Measurements from ENCODE around the gene CREB5.

The CREB5 gene

GRCh38 chr7:28626221-28626620 lies 213.9 kb downstream of the CREB5 start:
- no peaks in the 10 kb centered on the region for H3K27me3 ChIP-seq (ENCODE audit: control insufficient read depth in 1 of 2, insufficient read depth in 2 of 2, low read length in 2 of 2)
- no peak overlapping the region for H3K9ac ChIP-seq (ENCODE audit: low read length)
- peaks cover 41% of the 10 kb centered on the region for H3K4me1 ChIP-seq (ENCODE audit: insufficient read depth, low read length)
- H3K36me3 ChIP-seq (ENCODE audit: insufficient read depth, low read length), result no peaks in the 10 kb centered on the region
- H3K4me3 ChIP-seq (ENCODE audit: low read depth in 1 of 2, low read length in 2 of 2), result no peak overlapping the region
- H3K9me3 ChIP-seq (ENCODE audit: low read length), result no peaks in the 10 kb centered on the region
- no peak overlapping the region for H3K27ac ChIP-seq (ENCODE audit: low read depth, low read length)

GRCh38 chr7:28626624-28627262 lies 214.4 kb downstream of the CREB5 start:
- Histone ChIP-seq H3K36me3 (ENCODE audit: insufficient read depth, low read length) (no peaks in the 10 kb centered on the region), H3K9me3 (ENCODE audit: low read length) (no peaks in the 10 kb centered on the region), H3K27me3 (ENCODE audit: control insufficient read depth in 1 of 2, insufficient read depth in 2 of 2, low read length in 2 of 2) (no peaks in the 10 kb centered on the region), H3K27ac (ENCODE audit: low read depth, low read length) (no peak overlapping the region), H3K4me3 (ENCODE audit: low read depth in 1 of 2, low read length in 2 of 2) (no peak overlapping the region), H3K4me1 (ENCODE audit: insufficient read depth, low read length) (peaks cover 41% of the 10 kb centered on the region), H3K9ac (ENCODE audit: low read length) (no peak overlapping the region)

GRCh38 chr7:28627263-28627653 lies 214.9 kb downstream of the CREB5 start:
- H3K9ac ChIP-seq (ENCODE audit: low read length), result no peak overlapping the region
- H3K36me3 ChIP-seq (ENCODE audit: insufficient read depth, low read length), result no peaks in the 10 kb centered on the region
- H3K27ac ChIP-seq (ENCODE audit: low read depth, low read length), result no peak overlapping the region
- no peaks in the 10 kb centered on the region for H3K9me3 ChIP-seq (ENCODE audit: low read length)
- no peaks in the 10 kb centered on the region for H3K27me3 ChIP-seq (ENCODE audit: control insufficient read depth in 1 of 2, insufficient read depth in 2 of 2, low read length in 2 of 2)
- H3K4me3 ChIP-seq (ENCODE audit: low read depth in 1 of 2, low read length in 2 of 2), result no peak overlapping the region
- H3K4me1 ChIP-seq (ENCODE audit: insufficient read depth, low read length), result peaks cover 41% of the 10 kb centered on the region

GRCh38 chr7:28627896-28628295 lies 215.6 kb downstream of the CREB5 start:
- Histone ChIP-seq H3K9ac (ENCODE audit: low read length) (no peak overlapping the region), H3K36me3 (ENCODE audit: insufficient read depth, low read length) (no peaks in the 10 kb centered on the region), H3K4me1 (ENCODE audit: insufficient read depth, low read length) (peaks cover 41% of the 10 kb centered on the region), H3K9me3 (ENCODE audit: low read length) (no peaks in the 10 kb centered on the region), H3K27ac (ENCODE audit: low read depth, low read length) (no peak overlapping the region), H3K4me3 (ENCODE audit: low read depth in 1 of 2, low read length in 2 of 2) (no peak overlapping the region), H3K27me3 (ENCODE audit: control insufficient read depth in 1 of 2, insufficient read depth in 2 of 2, low read length in 2 of 2) (no peaks in the 10 kb centered on the region)

GRCh38 chr7:28629216-28629842 lies 217.0 kb downstream of the CREB5 start:
- Histone ChIP-seq H3K27me3 (ENCODE audit: control insufficient read depth in 1 of 2, insufficient read depth in 2 of 2, low read length in 2 of 2) (no peaks in the 10 kb centered on the region), H3K9ac (ENCODE audit: low read length) (no peak overlapping the region), H3K27ac (ENCODE audit: low read depth, low read length) (no peak overlapping the region), H3K4me1 (ENCODE audit: insufficient read depth, low read length) (peaks cover 31% of the 10 kb centered on the region), H3K36me3 (ENCODE audit: insufficient read depth, low read length) (no peaks in the 10 kb centered on the region), H3K4me3 (ENCODE audit: low read depth in 1 of 2, low read length in 2 of 2) (no peak overlapping the region), H3K9me3 (ENCODE audit: low read length) (no peaks in the 10 kb centered on the region)

GRCh38 chr7:28630350-28630749 lies 218.0 kb downstream of the CREB5 start:
- Histone ChIP-seq H3K27ac (ENCODE audit: low read depth, low read length) (no peak overlapping the region), H3K4me1 (ENCODE audit: insufficient read depth, low read length) (peaks cover 23% of the 10 kb centered on the region), H3K9ac (ENCODE audit: low read length) (no peak overlapping the region), H3K4me3 (ENCODE audit: low read depth in 1 of 2, low read length in 2 of 2) (no peak overlapping the region), H3K27me3 (ENCODE audit: control insufficient read depth in 1 of 2, insufficient read depth in 2 of 2, low read length in 2 of 2) (no peaks in the 10 kb centered on the region), H3K36me3 (ENCODE audit: insufficient read depth, low read length) (no peaks in the 10 kb centered on the region), H3K9me3 (ENCODE audit: low read length) (no peaks in the 10 kb centered on the region)

- H3K27ac ChIP-seq (ENCODE audit: low read depth, low read length), result no peak overlapping the region
- H3K9ac ChIP-seq (ENCODE audit: low read length), result no peak overlapping the region
- no peaks in the 10 kb centered on the region for H3K36me3 ChIP-seq (ENCODE audit: insufficient read depth, low read length)
- no peaks in the 10 kb centered on the region for H3K27me3 ChIP-seq (ENCODE audit: control insufficient read depth in 1 of 2, insufficient read depth in 2 of 2, low read length in 2 of 2)
- no peak overlapping the region for H3K4me3 ChIP-seq (ENCODE audit: low read depth in 1 of 2, low read length in 2 of 2)
- peaks cover 21% of the 10 kb centered on the region for H3K4me1 ChIP-seq (ENCODE audit: insufficient read depth, low read length)
- H3K9me3 ChIP-seq (ENCODE audit: low read length), result no peaks in the 10 kb centered on the region
These were observed 219.7 kb downstream of the CREB5 start for GRCh38 chr7:28631995-28632394.

- no peak overlapping the region for H3K27ac ChIP-seq (ENCODE audit: low read depth, low read length)
- H3K9ac ChIP-seq (ENCODE audit: low read length), result no peak overlapping the region
- no peaks in the 10 kb centered on the region for H3K36me3 ChIP-seq (ENCODE audit: insufficient read depth, low read length)
- H3K4me3 ChIP-seq (ENCODE audit: low read depth in 1 of 2, low read length in 2 of 2), result no peak overlapping the region
- no peaks in the 10 kb centered on the region for H3K9me3 ChIP-seq (ENCODE audit: low read length)
- H3K27me3 ChIP-seq (ENCODE audit: control insufficient read depth in 1 of 2, insufficient read depth in 2 of 2, low read length in 2 of 2), result no peaks in the 10 kb centered on the region
- H3K4me1 ChIP-seq (ENCODE audit: insufficient read depth, low read length), result peaks cover 14% of the 10 kb centered on the region
These were observed 226.6 kb downstream of the CREB5 start for GRCh38 chr7:28638914-28639313.

- Histone ChIP-seq H3K9ac (ENCODE audit: low read length) (no peak overlapping the region), H3K4me3 (ENCODE audit: low read depth in 1 of 2, low read length in 2 of 2) (no peak overlapping the region), H3K9me3 (ENCODE audit: low read length) (no peaks in the 10 kb centered on the region), H3K4me1 (ENCODE audit: insufficient read depth, low read length) (peaks cover 14% of the 10 kb centered on the region), H3K36me3 (ENCODE audit: insufficient read depth, low read length) (no peaks in the 10 kb centered on the region), H3K27me3 (ENCODE audit: control insufficient read depth in 1 of 2, insufficient read depth in 2 of 2, low read length in 2 of 2) (no peaks in the 10 kb centered on the region), H3K27ac (ENCODE audit: low read depth, low read length) (no peak overlapping the region)
These were observed 227.7 kb downstream of the CREB5 start for GRCh38 chr7:28640001-28640400.

GRCh38 chr7:28641752-28642545 lies 229.6 kb downstream of the CREB5 start:
- H3K9ac ChIP-seq (ENCODE audit: low read length), result no peak overlapping the region
- H3K27ac ChIP-seq (ENCODE audit: low read depth, low read length), result no peak overlapping the region
- H3K9me3 ChIP-seq (ENCODE audit: low read length), result no peaks in the 10 kb centered on the region
- H3K4me3 ChIP-seq (ENCODE audit: low read depth in 1 of 2, low read length in 2 of 2), result no peak overlapping the region
- no peaks in the 10 kb centered on the region for H3K27me3 ChIP-seq (ENCODE audit: control insufficient read depth in 1 of 2, insufficient read depth in 2 of 2, low read length in 2 of 2)
- peaks cover 14% of the 10 kb centered on the region for H3K4me1 ChIP-seq (ENCODE audit: insufficient read depth, low read length)
- no peaks in the 10 kb centered on the region for H3K36me3 ChIP-seq (ENCODE audit: insufficient read depth, low read length)

- no peak overlapping the region for H3K27ac ChIP-seq (ENCODE audit: low read depth, low read length)
- no peaks in the 10 kb centered on the region for H3K9me3 ChIP-seq (ENCODE audit: low read length)
- peaks cover 14% of the 10 kb centered on the region for H3K4me1 ChIP-seq (ENCODE audit: insufficient read depth, low read length)
- no peaks in the 10 kb centered on the region for H3K27me3 ChIP-seq (ENCODE audit: control insufficient read depth in 1 of 2, insufficient read depth in 2 of 2, low read length in 2 of 2)
- no peak overlapping the region for H3K9ac ChIP-seq (ENCODE audit: low read length)
- no peak overlapping the region for H3K4me3 ChIP-seq (ENCODE audit: low read depth in 1 of 2, low read length in 2 of 2)
- H3K36me3 ChIP-seq (ENCODE audit: insufficient read depth, low read length), result no peaks in the 10 kb centered on the region
These were observed 230.9 kb downstream of the CREB5 start for GRCh38 chr7:28643188-28643569.

Measured in muscle layer of colon (tissue), 2 donors.